TTC549 (cell line): ENCODE data around the gene WNT10A.
"Not testable (repeated sequence)": the region's sequence is repeated elsewhere in the genome, so short reads cannot be mapped to it uniquely, and the experiment has no call there.

ENCODE experiments used
- FAIRE-seq: peaks from 2 replicates; lab custom pipeline; 2012; peaks lifted over from hg19 to GRCh38; lab: Jason Lieb, UNC

WNT10A gene

GRCh38 chr2:218880102-218880858 is at the start of gene WNT10A:
WNT10A (plus strand) TSS chr2:218880852; CDS start chr2:218880996, 144 bp downstream.
- FAIRE-seq: no peak

DNA sequence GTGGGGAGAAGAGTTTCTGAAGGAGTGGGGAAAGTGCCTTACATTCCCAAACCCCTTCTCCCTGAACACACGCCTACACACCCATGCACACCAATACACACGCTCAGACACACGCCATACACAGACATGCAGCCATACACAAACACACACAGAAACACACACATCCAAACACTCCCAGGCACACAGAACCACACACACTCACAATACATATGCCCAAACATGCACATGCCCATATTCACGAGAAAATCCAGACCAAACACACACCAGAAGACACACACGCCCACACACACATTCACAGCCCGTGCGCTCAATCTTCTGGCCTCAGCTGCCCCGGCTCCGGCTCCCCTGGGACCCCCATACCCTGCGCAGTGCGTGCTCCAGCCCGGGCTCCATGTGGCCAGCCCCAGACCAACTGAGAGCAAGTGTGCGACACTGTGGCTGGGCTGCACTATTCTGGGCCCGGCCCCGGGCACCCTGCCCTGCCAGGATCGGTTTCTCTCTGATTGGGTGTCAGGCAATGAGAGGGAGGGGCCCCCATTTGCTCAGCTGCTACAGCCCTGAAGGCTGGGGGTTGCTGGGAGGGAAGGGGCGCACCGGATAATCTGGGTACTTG is 49.2 kb upstream of the WNT10A start, which contains the start of gene PRKAG3:
TSS of gene PRKAG3 (minus strand) at position 426 of the 613 bp plus-strand sequence.
- no peak for FAIRE-seq

- FAIRE-seq: no peak
Measured at GRCh38 chr2:218832081-218832480, 48.6 kb upstream of the WNT10A start.

GRCh38 chr2:218832520-218832919 is 48.1 kb upstream of the WNT10A start:
- no peak for FAIRE-seq

DNA sequence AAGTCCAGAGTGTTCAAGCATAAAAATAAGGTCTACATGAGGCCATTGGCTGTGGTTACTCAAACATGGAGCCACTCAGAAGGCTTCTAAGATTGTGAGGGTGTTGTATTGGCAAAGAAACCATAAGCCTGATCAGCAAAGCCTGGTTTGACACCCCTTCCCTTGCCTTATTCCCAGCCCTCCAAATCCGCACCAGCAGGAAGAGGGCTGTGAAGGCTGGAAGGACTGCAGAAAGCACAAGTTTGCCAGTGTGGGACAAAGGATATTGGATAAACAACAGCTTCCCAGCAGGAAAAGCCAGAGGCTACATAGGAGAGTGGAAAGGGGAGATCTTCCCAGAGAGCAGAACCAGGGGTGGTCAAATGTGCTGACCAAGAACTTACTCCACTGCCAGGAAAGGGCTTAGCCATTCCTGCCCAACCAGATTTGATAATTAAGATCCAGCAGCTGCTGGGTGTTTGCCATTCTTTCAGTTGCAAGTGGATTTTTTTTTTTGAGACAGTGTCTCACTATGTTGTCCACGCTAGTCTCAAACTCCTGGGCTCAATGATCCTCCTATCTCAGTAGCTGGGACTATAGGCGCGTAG is 47.5 kb upstream of the WNT10A start:
- FAIRE-seq: no peak

DNA sequence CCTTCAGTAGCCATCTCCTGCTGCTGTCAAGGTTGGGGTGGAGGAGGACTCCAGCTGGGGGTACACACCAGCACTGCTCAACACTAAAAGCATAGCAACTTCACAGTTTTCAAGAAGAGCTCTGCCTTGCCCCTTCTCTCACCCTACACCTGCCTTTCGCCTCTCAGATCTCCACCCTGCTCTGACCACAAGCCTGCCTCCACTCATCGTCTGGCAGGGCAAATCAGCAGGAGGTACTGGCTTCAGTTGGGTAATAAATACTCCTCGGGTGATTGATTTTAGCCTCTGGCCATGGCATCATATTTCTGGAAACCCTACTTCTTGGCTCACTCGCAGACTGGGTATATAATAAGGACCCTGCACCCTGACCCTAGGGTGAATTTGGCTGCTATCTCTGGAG is 46.0 kb upstream of the WNT10A start:
- FAIRE-seq: no peak

GRCh38 chr2:218837495-218837894 is 43.2 kb upstream of the WNT10A start:
- no peak for FAIRE-seq

DNA sequence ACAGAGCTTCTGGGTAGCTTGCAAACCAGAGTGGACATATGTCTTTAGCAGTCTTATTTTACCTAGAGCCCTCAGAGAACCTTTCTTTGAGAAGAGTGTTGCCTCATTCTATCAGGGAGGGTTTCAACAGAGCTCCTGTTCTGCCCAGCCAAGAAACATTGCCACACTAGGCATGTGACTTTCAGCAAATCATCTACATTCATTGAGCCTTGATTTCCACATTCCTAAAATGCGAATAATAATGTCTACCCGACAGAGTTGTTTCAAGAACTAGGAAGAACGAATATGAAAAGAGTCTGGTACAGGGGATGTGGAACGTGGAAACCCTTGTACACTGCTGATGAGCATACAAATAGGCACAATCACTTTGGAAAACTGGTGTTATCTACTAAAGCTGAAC is 41.2 kb upstream of the WNT10A start:
- FAIRE-seq: no peak

DNA sequence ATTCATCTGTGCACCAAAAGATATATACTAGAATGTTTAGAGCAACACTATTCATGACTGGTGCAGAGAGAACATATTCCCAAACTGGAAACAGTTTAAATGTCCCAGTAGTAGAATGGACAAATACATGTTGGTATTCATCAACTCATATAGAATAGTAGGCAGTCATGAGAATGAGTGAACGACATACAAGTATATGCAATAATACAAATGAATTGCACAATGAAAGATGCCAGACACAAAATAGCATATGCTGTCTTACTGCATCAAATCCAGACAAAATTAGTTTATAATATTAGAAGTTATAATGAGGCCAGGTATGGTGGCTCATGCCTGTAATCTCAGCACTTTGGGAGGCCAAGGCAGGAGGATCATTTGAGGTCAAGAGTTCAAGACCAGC is 40.8 kb upstream of the WNT10A start:
- FAIRE-seq: no peak

- FAIRE-seq: not testable (repeated sequence)
Measured at GRCh38 chr2:218844334-218844733, 36.3 kb upstream of the WNT10A start.

- FAIRE-seq: not testable (repeated sequence)
Measured at GRCh38 chr2:218846963-218847362, 33.7 kb upstream of the WNT10A start.

- FAIRE-seq: no peak
Measured at GRCh38 chr2:218849721-218850120, 30.9 kb upstream of the WNT10A start.

- no peak for FAIRE-seq
Measured at GRCh38 chr2:218850796-218851195, 29.9 kb upstream of the WNT10A start.

DNA sequence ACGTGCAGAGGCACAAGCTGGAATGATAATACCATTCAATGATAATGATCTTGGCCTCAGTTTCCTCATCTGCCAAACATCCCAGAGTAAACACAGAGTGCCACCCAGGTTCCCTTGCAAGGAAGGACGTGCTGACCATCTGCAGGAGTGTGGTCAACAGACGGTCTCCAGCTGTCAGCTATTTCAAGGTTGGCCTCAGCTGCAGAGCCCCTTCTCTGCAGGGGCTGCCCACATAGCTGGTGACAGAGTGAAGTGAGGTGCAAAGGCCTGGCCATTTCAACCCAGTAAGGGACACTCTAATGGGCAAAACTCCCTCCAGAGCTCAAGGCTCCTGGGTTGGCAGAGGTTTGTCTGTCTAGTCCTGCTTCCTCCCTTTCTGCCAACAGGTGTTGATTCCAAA is 29.4 kb upstream of the WNT10A start:
- FAIRE-seq: no peak

GRCh38 chr2:218852911-218853667 is 27.6 kb upstream of the WNT10A start:
- no peak for FAIRE-seq

DNA sequence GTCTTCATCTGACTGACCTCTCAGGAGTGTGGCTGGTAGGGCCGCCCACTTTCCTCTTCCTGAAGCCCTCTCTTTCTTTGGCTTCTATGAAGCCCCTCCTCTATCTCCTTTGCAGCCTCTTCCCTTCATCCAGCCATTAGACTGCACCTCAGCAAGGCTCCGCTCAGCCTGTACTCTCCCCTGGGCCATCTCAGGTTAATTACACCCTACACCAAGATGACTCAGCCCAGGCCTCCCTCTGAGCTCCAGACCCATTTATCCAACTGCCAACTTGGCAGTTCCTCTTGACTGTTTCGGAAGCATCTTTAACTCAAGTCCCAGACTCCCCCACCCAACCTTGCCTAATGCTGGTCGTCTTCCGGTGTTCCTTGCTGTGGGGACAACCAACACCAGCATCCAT is 26.9 kb upstream of the WNT10A start:
- no peak for FAIRE-seq

- no peak for FAIRE-seq
Measured at GRCh38 chr2:218854860-218855259, 25.8 kb upstream of the WNT10A start.

DNA sequence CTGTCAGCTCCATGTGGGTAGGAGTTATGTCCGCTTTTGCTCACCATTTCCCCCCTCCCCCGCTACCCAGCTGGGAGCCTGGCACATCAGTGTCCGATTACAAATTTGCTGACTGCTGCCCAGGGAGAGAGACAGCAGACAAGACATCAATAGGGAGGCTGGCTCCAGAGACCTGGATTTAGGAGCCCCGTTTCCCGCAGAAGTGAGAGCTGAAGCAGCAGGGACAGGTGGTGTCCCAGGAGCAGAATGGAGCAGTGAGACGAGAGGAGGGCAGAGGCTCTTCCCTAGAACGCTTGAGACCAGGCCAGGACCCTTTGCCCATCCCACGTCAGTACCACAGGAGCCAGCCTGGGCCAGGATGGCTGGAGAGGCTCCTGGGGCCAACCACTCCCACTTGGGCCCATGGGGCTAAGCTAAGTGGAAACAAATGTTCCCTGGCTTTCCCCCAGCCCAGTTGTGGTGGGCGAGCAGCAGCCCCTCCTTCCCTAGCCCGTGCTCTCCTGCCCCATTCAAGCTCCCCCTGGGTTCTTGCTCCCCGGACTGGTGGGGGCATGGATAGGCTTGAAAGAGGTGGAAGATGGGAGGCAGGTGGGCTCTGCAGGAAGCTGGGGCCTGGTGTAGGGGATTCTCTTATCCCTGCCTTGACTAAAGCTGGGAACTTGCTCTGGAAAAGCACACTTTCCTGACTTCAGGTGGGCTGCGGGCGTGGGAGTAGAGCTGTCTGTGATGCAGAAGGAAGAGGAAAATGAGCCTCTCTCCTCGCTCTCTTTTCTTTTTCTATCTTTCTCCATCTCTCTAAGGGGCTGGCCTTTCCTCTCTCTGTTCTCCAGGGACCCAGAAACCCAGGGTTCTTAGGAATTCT is 25.1 kb upstream of the WNT10A start:
- no peak for FAIRE-seq

- FAIRE-seq: no peak
Measured at GRCh38 chr2:218856167-218856895, 24.3 kb upstream of the WNT10A start.

GRCh38 chr2:218856896-218857243 is 23.8 kb upstream of the WNT10A start:
- no peak for FAIRE-seq
